T-helper 1 cell treated with Interleukin-12 subunit alpha and Interleukin-12 subunit beta and Interleukin-4 antibody, amounts not matched to agents 30 μg/mL and 1 μg/mL, for 36 hours (primary cell): ENCODE measurements around the gene ANKRD6.
"Not testable (repeated sequence)": the region's sequence is repeated elsewhere in the genome, so short reads cannot be mapped to it uniquely, and the experiment has no call there.

Experiments
- H3K27ac Mint-ChIP-seq: one replicate; pipeline ENCODE4 v1.8.0; 2021; ENCODE audit warnings: mild to moderate bottlenecking, mixed read lengths
- H3K27me3 Mint-ChIP-seq: one replicate; pipeline ENCODE4 v1.8.0; 2021; ENCODE audit warnings: low read depth, mixed read lengths
- H3K36me3 Mint-ChIP-seq: one replicate; pipeline ENCODE4 v1.8.0; 2021; ENCODE audit warnings: low read depth, mixed read lengths
- H3K4me1 Mint-ChIP-seq: one replicate; pipeline ENCODE4 v1.8.0; 2021; ENCODE audit warnings: low read depth, mixed read lengths
- H3K4me3 Mint-ChIP-seq: one replicate; pipeline ENCODE4 v1.8.0; 2021; ENCODE audit warnings: mild to moderate bottlenecking, moderate library complexity, mixed read lengths
- H3K9me3 Mint-ChIP-seq: one replicate; pipeline ENCODE4 v1.8.0; 2021; ENCODE audit warnings: mixed read lengths

Gene ANKRD6

GRCh38 chr6:89432875-89433251 is at the start of gene ANKRD6:
Gene ANKRD6 (plus strand): TSS chr6:89433152. CDS start chr6:89566977, 133,825 bp downstream.
- H3K4me3 Mint-ChIP-seq: peak within 1 kb of the TSS; percentile 78
- H3K36me3 Mint-ChIP-seq: peaks cover 1% of the 10 kb centered on the region
- peaks cover 16% of the 10 kb centered on the region for H3K4me1 Mint-ChIP-seq
- H3K9me3 Mint-ChIP-seq: no peaks in the 10 kb centered on the region
- H3K27me3 Mint-ChIP-seq: peaks cover 60% of the 10 kb centered on the region
- H3K27ac Mint-ChIP-seq: peak within 1 kb of the TSS; percentile 39

GRCh38 chr6:89385156-89385667 is 47.7 kb upstream of the ANKRD6 start:
- Mint-ChIP-seq H3K27me3 (peaks cover 3% of the 10 kb centered on the region), H3K9me3 (no peaks in the 10 kb centered on the region), H3K36me3 (peaks cover 9% of the 10 kb centered on the region), H3K27ac (no peak overlapping the region), H3K4me1 (peaks cover 9% of the 10 kb centered on the region), H3K4me3 (no peak overlapping the region)

- Mint-ChIP-seq H3K36me3 (peaks cover 8% of the 10 kb centered on the region), H3K4me3 (no peak overlapping the region), H3K4me1 (peaks cover 7% of the 10 kb centered on the region), H3K27ac (no peak overlapping the region), H3K9me3 (no peaks in the 10 kb centered on the region), H3K27me3 (peaks cover 3% of the 10 kb centered on the region)
These were observed 47.1 kb upstream of the ANKRD6 start for GRCh38 chr6:89385846-89386245.

GRCh38 chr6:89386917-89387491 is 45.9 kb upstream of the ANKRD6 start:
- H3K36me3 Mint-ChIP-seq: peaks cover 9% of the 10 kb centered on the region
- no peak overlapping the region for H3K4me3 Mint-ChIP-seq

GRCh38 chr6:89387516-89388201 is 45.3 kb upstream of the ANKRD6 start:
- Mint-ChIP-seq H3K4me1 (peaks cover 5% of the 10 kb centered on the region), H3K9me3 (no peaks in the 10 kb centered on the region), H3K4me3 (no peak overlapping the region), H3K27me3 (no peaks in the 10 kb centered on the region), H3K27ac (no peak overlapping the region), H3K36me3 (peaks cover 9% of the 10 kb centered on the region)

More at GRCh38 chr6:89386917-89387491, 45.9 kb upstream of the ANKRD6 start:
- Mint-ChIP-seq H3K27me3 (no peaks in the 10 kb centered on the region), H3K9me3 (no peaks in the 10 kb centered on the region), H3K4me1 (peaks cover 5% of the 10 kb centered on the region), H3K27ac (no peak overlapping the region)

GRCh38 chr6:89388846-89389245 is 44.1 kb upstream of the ANKRD6 start:
- Mint-ChIP-seq H3K9me3 (peaks cover 6% of the 10 kb centered on the region), H3K36me3 (peaks cover 11% of the 10 kb centered on the region), H3K4me3 (no peak overlapping the region), H3K4me1 (peaks cover 9% of the 10 kb centered on the region), H3K27ac (no peak overlapping the region), H3K27me3 (peaks cover 6% of the 10 kb centered on the region)

- no peak overlapping the region for H3K4me3 Mint-ChIP-seq
- no peak overlapping the region for H3K27ac Mint-ChIP-seq
- H3K36me3 Mint-ChIP-seq: peaks cover 6% of the 10 kb centered on the region
- peaks cover 7% of the 10 kb centered on the region for H3K9me3 Mint-ChIP-seq
- H3K4me1 Mint-ChIP-seq: peaks cover 6% of the 10 kb centered on the region
- peaks cover 12% of the 10 kb centered on the region for H3K27me3 Mint-ChIP-seq
These were observed 40.1 kb upstream of the ANKRD6 start for GRCh38 chr6:89392823-89393222.

GRCh38 chr6:89393659-89394058 is 39.3 kb upstream of the ANKRD6 start:
- Mint-ChIP-seq H3K27ac (no peak overlapping the region), H3K4me1 (peaks cover 6% of the 10 kb centered on the region), H3K36me3 (peaks cover 6% of the 10 kb centered on the region), H3K4me3 (no peak overlapping the region), H3K27me3 (peaks cover 12% of the 10 kb centered on the region), H3K9me3 (peaks cover 7% of the 10 kb centered on the region)

- not testable (repeated sequence) for H3K27ac Mint-ChIP-seq, H3K9me3 Mint-ChIP-seq, H3K4me1 Mint-ChIP-seq, H3K36me3 Mint-ChIP-seq, H3K4me3 Mint-ChIP-seq
- peaks cover 12% of the 10 kb centered on the region for H3K27me3 Mint-ChIP-seq
These were observed 35.1 kb upstream of the ANKRD6 start for GRCh38 chr6:89397884-89398283.

- peaks cover 5% of the 10 kb centered on the region for H3K27me3 Mint-ChIP-seq
- H3K9me3 Mint-ChIP-seq: no peaks in the 10 kb centered on the region
- H3K27ac Mint-ChIP-seq: no peak overlapping the region
- H3K4me3 Mint-ChIP-seq: no peak overlapping the region
- H3K4me1 Mint-ChIP-seq: peaks cover 6% of the 10 kb centered on the region
- H3K36me3 Mint-ChIP-seq: no peaks in the 10 kb centered on the region
These were observed 34.0 kb upstream of the ANKRD6 start for GRCh38 chr6:89398762-89399525.

- H3K27me3 Mint-ChIP-seq: no peaks in the 10 kb centered on the region
- peaks cover 6% of the 10 kb centered on the region for H3K4me1 Mint-ChIP-seq
- no peak overlapping the region for H3K27ac Mint-ChIP-seq
- no peaks in the 10 kb centered on the region for H3K36me3 Mint-ChIP-seq
- no peak overlapping the region for H3K4me3 Mint-ChIP-seq
- H3K9me3 Mint-ChIP-seq: no peaks in the 10 kb centered on the region
These were observed 32.9 kb upstream of the ANKRD6 start for GRCh38 chr6:89400050-89400449.

GRCh38 chr6:89400912-89401399 is 32.0 kb upstream of the ANKRD6 start:
- Mint-ChIP-seq H3K27ac (no peak overlapping the region), H3K36me3 (no peaks in the 10 kb centered on the region), H3K9me3 (no peaks in the 10 kb centered on the region), H3K4me3 (no peak overlapping the region), H3K27me3 (peaks cover 1% of the 10 kb centered on the region), H3K4me1 (peaks cover 6% of the 10 kb centered on the region)

GRCh38 chr6:89402776-89403175 is 30.2 kb upstream of the ANKRD6 start:
- no peaks in the 10 kb centered on the region for H3K36me3 Mint-ChIP-seq
- peaks cover 19% of the 10 kb centered on the region for H3K27me3 Mint-ChIP-seq
- no peak overlapping the region for H3K27ac Mint-ChIP-seq
- H3K4me1 Mint-ChIP-seq: peaks cover 3% of the 10 kb centered on the region
- no peak overlapping the region for H3K4me3 Mint-ChIP-seq
- H3K9me3 Mint-ChIP-seq: no peaks in the 10 kb centered on the region

GRCh38 chr6:89404512-89404911 is 28.4 kb upstream of the ANKRD6 start:
- H3K4me1 Mint-ChIP-seq: peaks cover 3% of the 10 kb centered on the region
- H3K36me3 Mint-ChIP-seq: no peaks in the 10 kb centered on the region
- H3K4me3 Mint-ChIP-seq: no peak overlapping the region
- no peaks in the 10 kb centered on the region for H3K9me3 Mint-ChIP-seq
- peaks cover 25% of the 10 kb centered on the region for H3K27me3 Mint-ChIP-seq
- no peak overlapping the region for H3K27ac Mint-ChIP-seq
